Spleen (tissue), 11 donors: ENCODE data around the gene DOK7. TPM values are rescaled to one million over a fixed set of nuclear protein-coding genes. Genes with fewer than 3 reads are reported as not detected.

Experiments
- DNase-seq: peaks from one replicate; pipeline ENCODE4 v3.0.0-alpha.2; 2020
- H3K27ac ChIP-seq, 8 donors: fragments of 200-600 bp; sonication (generic) in 7 of 8; 1 replicate in 4 of 8; 2 replicates in 4 of 8; pipeline versions ENCODE4 v1.5.0 to v1.8.0; 2016 to 2021; ENCODE audit warnings: inconsistent platforms in 4 of 8, mild to moderate bottlenecking in 4 of 8, moderate library complexity in 1 of 8
- H3K27me3 ChIP-seq, 7 donors: fragments of 200-600 bp; sonication (generic) in 6 of 7; replicated peaks in 1 of 7; 1 replicate in 4 of 7; 2 replicates in 3 of 7; pipeline versions ENCODE4 v1.5.0 to v1.8.0; 2016 to 2021; ENCODE audit warnings: inconsistent platforms in 3 of 7, mild to moderate bottlenecking in 1 of 7
- H3K36me3 ChIP-seq, 6 donors: fragments of 200-600 bp; sonication (generic) in 5 of 6; 1 replicate in 4 of 6; 2 replicates in 2 of 6; pipeline versions ENCODE4 v1.5.0 to v1.8.0; 2016 to 2021; ENCODE audit warnings: inconsistent platforms in 2 of 6
- H3K4me1 ChIP-seq, 6 donors: fragments of 200-600 bp; sonication (generic) in 5 of 6; 1 replicate in 3 of 6; 2 replicates in 3 of 6; pipeline versions ENCODE4 v1.5.0 to v1.8.0; 2016 to 2021; ENCODE audit warnings: inconsistent platforms in 3 of 6
- H3K4me3 ChIP-seq, 8 donors: fragments of 200-600 bp; sonication (generic) in 7 of 8; 1 replicate in 4 of 8; 2 replicates in 4 of 8; pipeline versions ENCODE4 v1.5.0 to v1.8.0; 2016 to 2021; ENCODE audit warnings: inconsistent platforms in 4 of 8, mild to moderate bottlenecking in 4 of 8, moderate library complexity in 2 of 8
- H3K9me3 ChIP-seq, 8 donors: fragments of 200-600 bp; sonication (generic) in 7 of 8; 1 replicate in 4 of 8; 2 replicates in 4 of 8; pipeline versions ENCODE4 v1.5.0 to v1.8.0; 2016 to 2021; ENCODE audit warnings: inconsistent platforms in 4 of 8
- POLR2A ChIP-seq, 3 donors: fragments of 450-650 bp; IDR thresholded peaks; one replicate each; pipeline ENCODE4 v1.5.1; 2017; ENCODE audit warnings: antibody characterized with exemption in 3 of 3, mild to moderate bottlenecking in 1 of 3
- POLR2AphosphoS5 ChIP-seq, 3 donors: sonication (generic); formaldehyde crosslinking; IDR thresholded peaks; one replicate each; pipeline ENCODE4 v1.5.1; 2017; ENCODE audit warnings: antibody characterized with exemption in 3 of 3
- WGBS, 5 donors: extraction: QIAGEN DNeasy Blood & Tissue Kit in 3 of 5; methylation state at CpG; one replicate each; pipeline versions ENCODE4 v1.1.5 to v1.1.7; 2013 to 2018; 5-methylcytosine and 5-hydroxymethylcytosine counted together
- intact Hi-C: fragments of 100-400 bp; cut with DNase I; formaldehyde crosslinking; loops from one replicate; pipeline ENCODE4 v1.15.0; 2023; ENCODE audit warnings: low total_unique reads
- polyA plus RNA-seq, 3 donors: library from polyadenylated mRNA; stranded (reverse); fragments of 200-250 nt; gene quantifications; one replicate each; pipeline ENCODE4 v1.2.1, GENCODE V29; 2013
- total RNA-seq, 7 donors: library from RNA; depleted of rRNA in 3 of 7; stranded (reverse); fragments of >200 nt in 3 of 7; fragmentation: NEBNext Ultra II Directional in 4 of 7; extraction: Animal tissue kit (Norgen Biotek cat#: 25700) in 4 of 7; gene quantifications; one replicate each; pipeline versions ENCODE4 v1.1.0 to v1.2.1, GENCODE V29; 2016 to 2021
- TF ChIP-seq, protein P1 (sequence below), 11 experiments: fragments of 200-600 bp in 7 of 11; fragments of 450-650 bp in 4 of 11; sonication (generic) in 4 of 11; IDR thresholded peaks in 8 of 11; conservative IDR thresholded peaks in 3 of 11; 1 replicate in 7 of 11; 2 replicates in 4 of 11; pipeline versions ENCODE4 v1.4.0 to v1.8.0; 2016 to 2021; ENCODE audit warnings: antibody characterized with exemption in 11 of 11, inconsistent platforms in 4 of 11, mild to moderate bottlenecking in 1 of 11
- donor health status: healthy with polysubstance abuse.
- donor health status: DM: no; HTN: no; CAD: no; lungs with moderate emphysema.
- donor health status: DM: no; HTN: no; CAD: no.
- donor health status: Bipolar disorder and iron deficiency.
- donor health status: healthy.
- donor health status: DM: no; HTN: no; CAD: no.
- donor health status: DM: yes; HTN: yes; CAD: no.

DOK7 gene
- total and polyA plus RNA-seq, 10 donors = 0.69 to 13.5 (median 1.7) TPM

DNA sequence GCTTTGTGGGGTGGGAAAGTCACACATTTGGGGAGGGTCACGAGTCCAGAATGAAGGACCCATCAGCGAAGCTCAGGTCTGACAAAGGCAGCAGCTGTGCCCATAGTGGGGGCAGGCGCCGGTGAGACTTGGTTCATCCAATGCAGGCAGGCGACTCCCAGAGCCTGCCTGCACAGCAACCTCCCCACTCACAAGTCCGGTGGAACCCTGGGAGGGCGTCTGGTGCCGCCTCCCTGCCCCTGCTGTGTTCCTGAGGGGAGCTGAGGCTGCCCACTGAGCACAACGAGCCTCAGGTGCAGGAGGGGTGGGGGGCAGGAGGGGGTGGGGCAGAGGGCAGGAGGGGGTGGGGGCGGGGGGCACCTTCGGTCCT, 55.4 kb downstream of the DOK7 start:
- H3K27ac ChIP-seq = no peak overlapping the region
- no peak overlapping the region for H3K4me3 ChIP-seq
- no peaks in the 10 kb centered on the region for H3K9me3 ChIP-seq
- peak; percentile 61 for DNase-seq
- 89 to 100% (median 94%) methylated on average over 1 to 11 of the region's 11 CpGs for WGBS, 5 donors
- no peaks in the 10 kb centered on the region for H3K4me1 ChIP-seq
- H3K36me3 ChIP-seq = peaks cover 7 to 100% (median 98%) of the 10 kb centered on the region in 6 donors
- intact Hi-C loops = no loop called here
- H3K27me3 ChIP-seq = no peaks in the 10 kb centered on the region
- TF ChIP-seq, protein P1, sequence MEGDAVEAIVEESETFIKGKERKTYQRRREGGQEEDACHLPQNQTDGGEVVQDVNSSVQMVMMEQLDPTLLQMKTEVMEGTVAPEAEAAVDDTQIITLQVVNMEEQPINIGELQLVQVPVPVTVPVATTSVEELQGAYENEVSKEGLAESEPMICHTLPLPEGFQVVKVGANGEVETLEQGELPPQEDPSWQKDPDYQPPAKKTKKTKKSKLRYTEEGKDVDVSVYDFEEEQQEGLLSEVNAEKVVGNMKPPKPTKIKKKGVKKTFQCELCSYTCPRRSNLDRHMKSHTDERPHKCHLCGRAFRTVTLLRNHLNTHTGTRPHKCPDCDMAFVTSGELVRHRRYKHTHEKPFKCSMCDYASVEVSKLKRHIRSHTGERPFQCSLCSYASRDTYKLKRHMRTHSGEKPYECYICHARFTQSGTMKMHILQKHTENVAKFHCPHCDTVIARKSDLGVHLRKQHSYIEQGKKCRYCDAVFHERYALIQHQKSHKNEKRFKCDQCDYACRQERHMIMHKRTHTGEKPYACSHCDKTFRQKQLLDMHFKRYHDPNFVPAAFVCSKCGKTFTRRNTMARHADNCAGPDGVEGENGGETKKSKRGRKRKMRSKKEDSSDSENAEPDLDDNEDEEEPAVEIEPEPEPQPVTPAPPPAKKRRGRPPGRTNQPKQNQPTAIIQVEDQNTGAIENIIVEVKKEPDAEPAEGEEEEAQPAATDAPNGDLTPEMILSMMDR (IDR thresholded peaks at IDR 0.05 in 8 of 11, conservative IDR thresholded peaks at IDR 0.05 in 3 of 11) = no peak
- TF ChIP-seq POLR2A (IDR thresholded peaks at IDR 0.05) (no peak), POLR2AphosphoS5 (IDR thresholded peaks at IDR 0.05) (no peak)

DNA sequence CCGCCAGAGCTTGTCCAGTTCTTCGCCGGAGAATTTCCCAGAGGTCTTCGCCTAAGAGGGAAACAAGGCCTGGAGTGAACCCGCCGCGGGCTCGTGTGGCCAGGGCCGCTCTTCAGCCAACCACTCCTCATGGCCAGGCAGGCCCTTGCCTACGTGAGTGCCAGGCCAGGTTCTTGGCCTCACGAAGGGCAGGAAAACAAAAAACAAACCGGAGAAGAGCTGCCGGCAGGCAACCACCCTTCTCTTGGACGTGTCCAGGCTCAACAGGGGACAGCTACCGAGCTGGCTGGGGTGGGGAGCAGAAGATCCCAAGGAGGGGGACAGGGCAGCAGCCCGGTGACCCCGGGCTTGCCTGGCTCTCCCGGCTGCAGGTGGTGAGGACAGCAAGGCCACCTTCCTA, 55.8 kb downstream of the DOK7 start:
- Histone ChIP-seq H3K9me3 (no peaks in the 10 kb centered on the region), H3K4me1 (no peaks in the 10 kb centered on the region), H3K36me3 (peaks cover 7 to 100% (median 98%) of the 10 kb centered on the region in 6 donors), H3K4me3 (no peak overlapping the region), H3K27me3 (no peaks in the 10 kb centered on the region), H3K27ac (no peak overlapping the region)
- no peak for TF ChIP-seq POLR2AphosphoS5 (IDR thresholded peaks at IDR 0.05)
- intact Hi-C loops = no loop called here
- no peak for DNase-seq
- 90 to 94% (median 92%) methylated on average over 16 to 18 of the region's 18 CpGs for WGBS, 5 donors

DNA sequence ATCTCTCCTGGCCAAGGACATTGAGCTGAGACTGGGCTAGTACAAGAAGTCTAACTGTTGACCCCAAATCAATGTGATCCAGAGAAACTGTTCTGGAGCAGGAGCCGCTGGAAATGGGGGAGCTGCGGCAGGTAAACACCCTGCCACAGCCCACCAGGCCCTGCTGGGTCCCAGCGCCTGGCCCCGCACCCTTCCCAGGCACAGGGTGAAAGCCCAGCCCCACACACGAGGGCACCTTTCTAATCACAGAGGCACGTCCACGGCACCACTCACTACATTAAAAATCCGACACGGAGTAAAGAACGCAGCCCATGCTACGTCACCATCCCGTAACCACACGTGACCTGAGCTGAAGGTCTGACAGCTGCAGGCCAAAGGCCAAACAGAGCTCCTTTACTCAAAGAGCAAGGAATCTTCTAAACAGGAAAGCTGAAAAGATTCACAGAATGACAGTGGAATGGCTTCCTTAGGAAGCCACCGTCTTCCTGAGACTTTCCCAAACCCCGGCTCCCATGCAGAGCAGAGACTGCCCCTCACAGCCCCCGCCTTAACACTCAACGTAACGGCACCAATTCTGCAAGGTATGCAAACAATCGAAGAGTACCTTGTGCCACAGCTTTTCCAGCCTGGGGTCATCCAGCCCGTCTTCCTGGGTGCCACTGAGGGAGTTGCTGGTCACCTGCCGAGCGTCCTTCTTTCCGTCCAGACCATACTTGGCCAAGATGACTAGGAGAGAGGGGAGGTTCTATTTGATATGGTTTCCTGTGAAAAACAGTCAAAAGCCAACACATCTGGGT, 56.6 kb downstream of the DOK7 start:
- Histone ChIP-seq H3K4me3 (no peak overlapping the region), H3K4me1 (no peaks in the 10 kb centered on the region), H3K27ac (no peak overlapping the region), H3K27me3 (no peaks in the 10 kb centered on the region), H3K36me3 (peaks cover 7 to 100% (median 98%) of the 10 kb centered on the region in 6 donors), H3K9me3 (no peaks in the 10 kb centered on the region)
- DNase-seq = peak; percentile 20
- 93 to 96% (median 95%) methylated on average over 20 to 23 of the region's 23 CpGs for WGBS, 5 donors
- intact Hi-C loops = no loop called here
- TF ChIP-seq POLR2AphosphoS5 (IDR thresholded peaks at IDR 0.05) = no peak
- TF ChIP-seq, protein P1 (IDR thresholded peaks at IDR 0.05 in 8 of 11, conservative IDR thresholded peaks at IDR 0.05 in 3 of 11) = no peak
- no peak for TF ChIP-seq POLR2A (IDR thresholded peaks at IDR 0.05)

DNA sequence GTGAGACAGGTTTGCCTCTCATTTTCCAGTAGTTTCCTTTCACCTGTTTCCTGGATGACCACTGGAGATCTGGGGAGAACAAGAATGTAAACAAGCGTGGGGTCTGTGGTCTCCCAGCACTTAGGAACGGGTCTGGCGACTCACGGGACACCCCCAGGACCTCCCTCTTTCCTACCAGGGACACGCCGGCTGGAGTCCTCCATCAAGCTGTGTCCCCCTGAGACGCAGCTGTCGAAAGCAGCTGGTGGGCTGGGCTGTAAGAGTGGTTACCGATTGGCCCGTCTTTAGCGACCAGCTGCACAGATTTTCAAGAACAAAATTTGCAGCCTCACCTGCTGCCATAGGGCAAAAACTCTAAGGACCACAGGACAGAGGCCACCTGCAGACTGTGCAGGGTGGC, 57.2 kb downstream of the DOK7 start:
- DNase-seq = peak; percentile 34
- H3K9me3 ChIP-seq = no peaks in the 10 kb centered on the region
- intact Hi-C loops = no loop called here
- peaks cover 0 to 3% (median 0%) of the 10 kb centered on the region in 6 donors for H3K4me1 ChIP-seq
- peaks cover 7 to 100% (median 97%) of the 10 kb centered on the region in 6 donors for H3K36me3 ChIP-seq
- no peak overlapping the region for H3K27ac ChIP-seq
- 89 to 95% (median 91%) methylated on average over 10 to 11 of the region's 11 CpGs for WGBS, 5 donors
- H3K27me3 ChIP-seq = no peaks in the 10 kb centered on the region
- TF ChIP-seq POLR2AphosphoS5 (IDR thresholded peaks at IDR 0.05) (no peak), POLR2A (IDR thresholded peaks at IDR 0.05) (no peak)
- TF ChIP-seq, protein P1 (IDR thresholded peaks at IDR 0.05 in 8 of 11, conservative IDR thresholded peaks at IDR 0.05 in 3 of 11) = no peak
- H3K4me3 ChIP-seq = no peak overlapping the region
